ENCODE data around the gene TENM4.

TENM4 gene

DNA sequence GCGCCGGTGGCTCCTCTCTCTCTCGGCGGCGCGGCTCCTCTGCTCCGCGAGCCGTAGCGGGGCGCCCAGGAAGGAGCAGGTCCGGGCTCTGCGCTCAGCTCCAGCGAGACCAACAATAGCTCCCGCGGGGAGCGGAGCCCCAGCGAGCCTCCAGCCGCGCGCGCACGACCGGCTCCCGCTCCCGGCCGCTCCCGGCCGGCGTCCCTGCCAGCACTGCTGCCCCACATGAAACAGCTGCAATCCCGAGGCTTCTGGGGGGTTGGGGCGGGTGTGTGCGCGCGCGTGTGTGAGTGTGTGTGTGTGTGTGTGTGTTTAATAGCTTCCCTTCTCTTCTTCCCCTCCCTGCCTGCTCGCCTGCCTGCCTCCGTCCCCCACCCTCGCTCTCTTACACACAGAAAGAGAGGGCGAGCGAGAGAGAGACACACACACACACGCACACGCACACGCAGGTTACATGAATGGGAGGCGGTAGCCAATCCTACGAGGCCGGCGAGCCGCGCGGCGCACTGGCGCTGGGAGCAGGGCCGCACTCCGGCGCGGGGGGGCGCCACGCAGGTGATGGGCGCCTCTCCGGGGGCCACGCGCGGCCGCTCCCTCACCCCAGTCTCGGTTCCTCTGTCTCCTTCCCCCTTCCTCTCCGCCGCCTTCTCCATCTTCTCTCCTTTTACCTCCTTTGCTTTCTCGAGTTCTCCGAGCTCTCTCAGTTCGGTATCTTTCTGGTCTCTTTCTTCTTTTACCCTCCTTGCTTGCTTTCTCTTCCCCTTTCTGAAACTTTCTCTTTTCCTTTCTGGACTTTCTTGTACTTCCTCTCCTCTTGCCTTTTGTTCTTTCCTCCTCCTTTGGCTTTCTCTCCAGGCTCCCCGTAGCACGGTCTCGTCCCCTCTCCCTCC lies at the start of gene TENM4:
Gene TENM4, minus strand, starts transcription at position 460 of the 890 bp plus-strand sequence. CDS start 371,086 bp downstream, outside the sequence.
- peak; percentile 28 for DNase-seq

DNA sequence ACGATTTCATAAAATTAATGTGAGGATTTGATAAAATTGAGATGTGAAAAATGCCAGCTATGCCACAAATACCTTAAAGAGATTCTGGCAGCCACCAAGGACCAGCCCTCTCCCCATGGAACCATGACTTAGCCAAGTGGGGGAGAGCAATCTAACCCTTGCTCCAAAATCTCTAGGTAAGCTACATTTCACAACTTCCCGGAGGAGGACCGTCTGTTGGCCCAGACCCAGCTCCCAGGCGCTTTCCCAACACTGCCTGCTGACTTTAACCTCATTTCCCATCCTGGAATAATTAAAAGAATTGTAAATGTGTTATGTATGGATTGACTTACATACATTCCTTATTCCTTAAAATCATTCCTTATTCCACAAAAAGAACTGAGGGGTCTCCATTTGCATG lies 47.5 kb upstream of the TENM4 start:
- no peak for DNase-seq

DNA sequence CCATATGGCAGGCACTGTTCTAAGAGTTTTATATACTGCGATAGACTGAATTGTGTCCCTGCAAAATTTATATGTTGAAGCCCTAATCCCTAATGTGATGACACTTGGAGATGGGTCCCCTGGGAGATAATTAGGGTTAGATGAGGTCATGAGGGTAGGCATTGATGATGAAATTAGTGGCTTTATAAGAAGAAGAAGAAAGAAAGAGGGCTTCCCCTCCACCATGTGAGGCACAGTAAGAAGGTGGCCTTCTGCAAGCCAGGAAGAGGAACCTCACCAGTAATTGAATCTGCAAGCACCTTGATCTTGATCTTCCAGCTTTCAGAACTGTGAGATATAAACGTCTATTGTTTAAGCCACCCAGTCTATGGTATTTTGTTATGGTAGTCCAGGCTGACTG lies 46.6 kb upstream of the TENM4 start:
- DNase-seq = no peak

DNA sequence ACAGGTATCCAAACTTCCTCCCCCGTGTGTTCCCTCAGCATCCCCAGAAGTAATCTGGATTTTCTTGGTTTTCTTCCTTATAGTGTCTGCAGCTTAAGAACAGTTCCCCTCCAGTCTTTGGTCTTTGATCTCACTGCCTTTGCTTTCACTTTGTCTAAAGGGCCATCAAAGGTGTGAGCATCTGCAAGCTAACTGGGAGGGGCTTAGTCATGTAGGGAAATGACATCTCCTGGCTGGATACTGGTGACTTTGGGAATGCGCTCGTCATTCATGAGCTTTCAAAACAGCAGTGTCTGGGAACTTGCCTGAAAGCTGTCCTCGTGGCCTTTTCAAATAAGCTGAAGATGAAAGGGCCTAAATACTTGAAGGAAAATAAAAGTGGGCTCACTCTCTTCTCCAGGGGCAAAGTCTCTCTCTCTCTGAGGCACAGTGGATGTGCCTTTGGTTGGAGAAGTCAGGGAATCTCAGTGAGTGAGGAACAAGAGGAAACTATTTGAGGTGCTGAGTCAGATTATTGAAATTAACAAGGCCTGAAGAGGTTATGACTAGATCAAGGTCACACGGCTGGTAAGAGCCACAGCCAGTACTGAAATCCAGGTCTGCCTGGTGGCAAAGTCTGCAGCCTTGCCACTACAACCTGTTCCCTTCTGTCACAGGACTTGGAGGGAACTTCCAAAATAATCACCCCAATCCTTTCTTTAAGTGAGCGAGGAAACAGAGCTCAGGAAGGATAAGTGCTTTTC lies 45.6 kb upstream of the TENM4 start:
- no peak for DNase-seq

DNA sequence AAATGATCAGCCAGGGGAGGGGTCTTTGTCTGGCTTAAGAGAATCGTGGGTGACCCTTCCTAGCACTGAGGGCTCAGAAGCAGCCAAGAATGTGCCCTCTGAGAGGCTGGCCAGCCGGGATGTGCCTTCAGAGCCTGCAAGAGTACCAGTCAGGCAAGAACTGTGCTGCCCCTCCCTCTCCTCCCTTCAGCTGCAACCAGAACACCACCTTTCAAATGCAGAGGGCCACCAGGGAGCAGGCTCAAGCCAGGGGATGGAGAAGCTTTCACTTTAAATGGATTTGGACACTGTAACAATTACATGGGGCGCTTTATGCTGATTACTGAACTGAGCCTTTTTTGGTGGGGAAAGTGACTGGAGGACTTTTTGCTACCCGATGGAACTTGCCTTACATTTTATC lies 44.9 kb upstream of the TENM4 start:
- DNase-seq = no peak

DNA sequence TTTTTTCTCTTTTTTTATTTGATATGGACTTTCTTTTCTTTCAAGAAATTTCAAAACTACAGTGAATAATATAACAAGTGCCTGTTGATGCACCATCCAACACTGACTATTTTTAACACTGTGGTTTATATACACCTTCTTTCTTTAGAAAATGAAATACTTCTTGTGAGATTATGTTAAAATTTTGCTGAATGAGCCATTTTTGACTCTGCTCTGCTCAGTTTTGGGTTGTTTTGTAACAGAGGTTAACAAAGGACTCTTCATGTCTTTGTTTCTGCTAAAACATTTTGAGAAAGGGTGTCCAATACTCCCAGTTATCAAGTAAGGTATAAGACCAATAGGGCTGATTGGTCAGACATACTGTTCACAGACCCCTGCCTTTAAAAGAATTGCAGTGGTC lies 44.0 kb upstream of the TENM4 start:
- no peak for DNase-seq

DNA sequence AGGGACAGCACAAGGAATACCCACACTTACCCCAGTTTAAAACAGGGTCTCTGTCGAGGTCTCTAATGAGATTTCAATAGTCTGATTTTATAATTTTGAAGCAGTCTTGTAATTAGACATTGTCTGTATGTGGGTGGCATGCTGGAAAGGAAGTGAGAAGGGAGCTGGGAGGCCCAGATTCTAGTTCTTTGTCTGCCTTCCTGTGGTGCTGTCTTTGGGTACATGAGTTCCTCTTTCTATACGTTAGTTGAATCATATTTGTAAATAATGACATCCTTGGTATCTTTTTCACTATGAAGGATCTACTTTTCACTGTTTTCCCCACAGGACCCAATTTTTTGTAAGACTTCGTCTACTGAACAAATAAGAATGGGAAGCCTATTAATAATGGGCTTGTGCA lies 42.0 kb upstream of the TENM4 start:
- DNase-seq = no peak

DNA sequence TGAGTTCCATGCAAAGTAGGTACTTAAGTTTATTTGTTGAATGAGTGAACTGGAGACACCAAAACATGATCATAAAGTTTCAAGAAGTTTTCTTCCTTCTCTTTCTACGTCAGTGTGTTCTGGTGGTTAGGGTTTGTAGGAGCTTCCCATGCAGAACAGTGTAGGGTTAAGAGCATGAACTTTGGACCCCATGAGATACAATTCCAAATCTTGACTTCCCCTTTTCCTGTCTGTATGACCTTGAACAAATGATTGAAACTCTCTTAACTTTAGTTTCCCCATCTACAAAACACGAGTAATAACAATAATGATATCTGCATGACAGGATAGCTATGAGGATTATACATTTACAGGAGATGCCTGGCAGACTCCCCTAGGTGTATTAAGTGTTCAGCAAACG lies 41.0 kb upstream of the TENM4 start:
- no peak for DNase-seq

DNA sequence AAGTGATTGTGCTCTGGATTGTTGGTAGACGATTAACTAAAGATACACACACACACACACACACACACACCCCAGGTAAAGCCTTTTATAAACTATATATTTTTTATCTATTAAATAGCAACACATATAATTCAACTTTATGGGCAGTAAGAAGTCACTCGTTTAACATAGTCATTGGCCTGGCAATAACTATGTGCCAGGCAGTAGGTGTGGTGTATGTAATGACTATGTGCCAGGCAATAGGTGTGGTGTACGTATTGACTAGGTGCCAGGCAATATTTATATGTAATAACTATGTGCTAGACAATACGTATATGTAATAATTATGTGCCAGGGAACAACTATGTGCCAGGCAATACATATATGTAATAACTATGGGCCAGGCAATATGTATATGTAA lies 40.0 kb upstream of the TENM4 start:
- DNase-seq = no peak

DNA sequence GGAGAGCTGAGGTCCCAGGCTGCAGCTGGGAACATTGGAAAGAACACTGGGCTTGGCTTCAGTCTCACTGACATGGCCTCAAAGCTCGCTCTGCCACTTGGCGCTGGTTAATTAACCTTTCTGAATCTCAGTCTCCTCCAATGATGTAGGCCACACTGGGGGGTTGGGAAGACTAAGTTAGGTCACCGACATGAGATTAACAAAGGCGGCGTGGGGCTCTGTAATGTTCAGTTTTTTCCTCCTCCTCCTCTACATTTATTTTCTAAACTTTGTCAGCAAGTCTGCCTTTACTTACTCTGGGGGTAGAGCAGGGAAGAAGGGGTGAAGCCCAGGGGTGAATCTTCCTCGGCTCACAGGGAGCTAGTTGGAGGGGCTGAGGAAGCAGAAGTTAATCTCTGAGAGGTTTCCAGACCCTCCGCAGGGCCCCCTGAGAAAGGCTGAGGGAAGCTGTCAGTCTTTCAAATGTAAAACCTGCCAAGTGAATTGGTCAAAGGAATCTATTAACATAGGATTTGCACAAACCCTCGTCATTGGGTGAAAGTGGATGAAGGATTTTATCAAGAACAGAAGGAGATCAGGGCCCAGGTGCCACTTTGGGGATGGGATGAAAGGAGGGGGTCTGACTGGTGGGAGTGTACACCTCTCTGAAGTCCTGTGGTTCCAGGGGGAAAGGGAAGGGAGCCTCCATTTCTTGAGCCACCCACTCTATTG lies 32.1 kb upstream of the TENM4 start:
- DNase-seq = no peak

DNA sequence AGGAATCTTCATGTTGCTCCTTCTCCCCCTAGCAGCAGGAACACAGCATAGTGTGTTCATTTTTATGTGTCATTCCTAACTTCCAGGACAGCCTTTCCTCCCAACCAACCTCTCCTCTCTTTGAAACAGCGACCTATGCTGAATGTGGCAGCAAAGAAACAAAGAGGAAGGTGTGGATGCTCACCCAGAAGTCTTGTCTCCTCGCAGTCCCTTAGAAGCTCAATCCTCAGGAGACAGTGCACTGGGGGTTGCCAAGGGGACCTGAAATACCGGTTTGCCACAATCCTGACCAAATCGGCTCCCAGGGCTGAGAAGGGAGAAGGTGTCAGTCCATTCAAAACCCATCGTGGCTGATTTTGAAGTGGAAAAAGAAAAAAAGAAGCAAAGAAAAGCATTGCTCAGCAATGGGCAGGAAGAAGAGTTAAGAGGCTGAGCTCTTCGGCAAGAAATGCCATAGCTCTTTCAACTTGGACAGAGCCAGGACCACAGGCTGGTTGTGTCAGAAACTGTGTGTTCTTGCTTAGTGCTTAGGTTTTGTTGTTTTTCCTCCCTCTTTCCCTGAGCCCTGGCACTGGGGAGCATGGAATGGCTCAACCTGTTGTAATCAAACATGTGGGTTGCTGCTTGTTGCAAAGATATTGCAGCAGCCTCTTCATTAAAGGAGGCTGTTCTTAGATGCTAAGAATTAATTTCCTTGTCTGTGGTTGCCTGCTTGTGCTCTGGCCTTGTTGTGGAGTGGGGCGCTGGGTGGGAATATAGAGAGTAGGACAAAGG lies 30.4 kb upstream of the TENM4 start:
- DNase-seq = no peak

DNA sequence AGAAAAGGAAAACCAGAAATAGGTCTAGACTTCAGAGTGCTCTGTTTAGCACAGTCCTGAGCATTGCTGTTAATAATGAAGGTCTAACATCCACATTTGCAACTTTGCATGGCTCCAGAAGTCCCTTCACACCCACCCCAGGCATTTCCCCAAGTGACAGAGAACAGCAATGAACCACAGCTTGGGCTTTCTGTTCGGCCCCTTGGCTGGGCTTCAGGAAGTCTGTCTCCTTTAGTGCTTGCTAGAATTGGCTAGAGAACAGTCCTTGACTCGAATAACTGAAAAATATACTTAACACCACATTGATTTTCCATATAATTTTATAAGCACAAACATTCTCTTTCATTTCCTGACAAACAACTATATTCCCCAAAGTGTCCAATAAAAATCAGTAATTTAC lies 29.3 kb upstream of the TENM4 start:
- no peak for DNase-seq

DNA sequence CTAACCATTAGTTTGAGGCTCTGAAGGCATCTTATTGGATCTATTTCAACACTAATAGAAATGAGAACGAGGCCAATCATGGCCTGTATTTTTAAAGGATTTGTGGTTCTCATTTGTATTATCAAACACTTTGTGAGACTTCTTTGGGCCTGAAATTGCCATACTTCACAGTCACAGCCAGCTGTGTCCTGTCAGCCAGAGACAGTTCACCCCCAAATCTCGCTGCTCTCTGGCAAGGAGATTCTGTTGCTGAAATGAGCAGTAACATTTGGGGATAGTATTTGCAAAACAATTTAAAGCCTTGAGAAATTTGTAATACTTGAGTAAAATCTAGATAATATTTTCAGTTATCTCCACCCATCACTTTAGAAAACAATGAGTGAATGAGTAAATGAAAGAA lies 26.9 kb upstream of the TENM4 start:
- DNase-seq = no peak

DNA sequence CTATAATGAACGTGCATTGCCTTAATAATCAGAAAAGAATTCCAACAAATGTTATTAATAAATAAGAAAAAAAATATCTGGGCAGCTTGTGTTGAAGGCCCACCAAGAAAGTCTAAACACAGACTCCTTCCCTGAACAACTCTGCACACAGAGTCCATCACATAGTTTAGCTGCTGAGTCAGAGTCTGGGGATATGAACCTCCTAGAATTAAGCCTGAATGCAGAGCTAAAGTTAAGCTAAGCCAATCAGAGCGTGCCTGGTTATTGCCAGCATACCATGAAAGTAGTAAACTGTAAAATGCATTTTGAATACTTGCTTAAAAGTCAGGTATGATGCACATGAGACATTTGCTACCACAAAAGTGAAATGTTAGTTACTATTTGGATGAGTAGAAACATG lies 25.6 kb upstream of the TENM4 start:
- no peak for DNase-seq

DNA sequence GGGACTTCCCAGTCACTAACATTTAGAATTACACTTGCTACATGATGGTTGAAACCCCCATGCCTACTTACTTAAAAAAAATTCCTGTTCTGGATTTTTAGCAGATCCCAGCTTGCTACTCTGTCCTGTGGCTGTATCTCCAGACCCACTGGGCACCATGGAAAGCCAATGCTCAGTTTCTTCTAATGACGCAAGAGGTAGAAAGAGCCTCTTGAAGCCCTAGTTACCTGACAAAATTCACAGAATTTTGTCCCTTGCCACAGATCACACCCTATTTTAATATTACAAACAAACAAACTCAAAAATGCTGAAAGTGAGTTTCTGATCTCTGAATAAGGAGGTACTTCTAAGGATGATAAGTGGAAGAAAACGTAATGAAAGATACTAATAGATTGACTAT lies 24.3 kb upstream of the TENM4 start:
- no peak for DNase-seq

DNA sequence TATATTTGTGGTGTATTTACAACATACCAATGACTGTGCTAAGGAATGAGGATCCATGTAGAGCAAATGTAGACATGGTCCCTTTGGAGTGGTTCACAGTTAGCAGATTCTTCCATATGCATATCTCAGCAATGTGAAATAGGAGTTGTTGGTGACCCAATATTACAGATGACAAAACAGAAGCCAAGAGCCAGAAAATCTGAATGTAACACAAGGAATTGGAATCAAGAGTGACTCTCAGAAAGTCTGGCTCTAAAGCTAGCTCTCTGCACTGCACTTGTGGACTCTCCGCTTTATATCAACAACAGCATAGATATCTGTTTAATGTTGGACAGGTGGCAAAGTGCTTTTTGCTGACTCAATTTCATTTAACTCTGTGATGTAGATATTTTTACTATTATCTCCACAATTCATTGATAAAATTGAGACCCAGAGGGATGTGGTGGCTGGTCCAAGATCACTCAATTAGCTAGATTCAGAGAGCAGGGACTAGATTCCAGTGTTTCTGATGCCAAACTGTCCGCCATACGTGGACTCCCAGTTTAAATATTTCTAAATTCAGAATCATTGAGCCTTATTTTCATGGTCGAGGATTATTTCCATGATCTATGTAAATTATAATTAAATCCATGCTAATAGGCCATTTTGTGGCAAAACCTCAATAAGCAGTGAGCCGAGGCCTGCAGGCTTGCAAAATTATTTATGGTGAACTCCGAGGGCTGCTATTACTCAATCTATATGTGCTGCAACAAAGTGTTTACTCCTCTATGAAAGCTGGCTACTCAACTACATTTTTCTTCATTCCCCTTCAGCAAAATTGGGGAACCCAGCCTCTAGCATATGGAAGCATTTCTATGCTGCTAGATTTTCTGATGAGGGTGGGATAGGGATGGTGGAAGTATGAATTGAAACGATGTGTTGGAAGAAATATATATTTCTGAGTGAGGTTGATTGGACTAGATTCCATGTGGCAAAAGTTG lies 21.1 kb upstream of the TENM4 start:
- no peak for DNase-seq

DNA sequence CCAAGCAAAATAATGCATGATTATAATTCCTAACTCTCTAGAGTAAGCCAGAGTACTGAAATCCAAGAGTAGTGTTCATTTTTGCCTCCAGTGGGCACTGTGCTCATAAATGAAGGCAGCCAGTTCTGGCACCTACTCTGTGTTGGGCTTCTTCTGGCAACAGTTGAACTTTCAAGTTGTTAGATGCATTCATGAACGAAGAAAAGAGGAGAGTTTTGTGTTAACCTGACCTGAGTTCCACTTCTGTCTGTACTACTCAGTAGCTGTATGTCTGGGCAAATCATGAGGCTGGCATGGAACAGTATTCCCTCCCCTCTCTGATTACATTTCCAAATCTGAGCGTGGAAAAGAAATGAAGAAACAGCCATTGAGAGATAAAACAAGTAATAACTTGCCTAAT lies 20.3 kb upstream of the TENM4 start:
- peak; percentile 47 for DNase-seq

DNA sequence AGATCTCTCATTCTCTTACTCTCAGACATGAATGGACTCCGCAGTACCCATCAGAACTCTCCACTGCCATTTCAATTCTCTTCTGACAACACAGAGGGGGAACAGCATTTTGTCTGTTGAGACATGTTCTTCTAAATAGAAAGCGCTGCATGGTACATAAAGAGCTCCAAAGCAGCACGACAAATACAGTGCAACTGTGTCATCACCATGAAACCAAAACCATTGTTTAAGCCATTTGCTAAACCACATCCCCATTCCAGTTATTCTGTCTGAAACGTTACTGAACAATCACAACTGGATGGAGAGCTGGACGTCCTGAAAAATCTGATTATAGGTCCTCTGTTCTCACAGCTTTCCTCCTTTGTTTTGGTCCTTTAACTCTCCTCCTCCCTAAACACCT lies 17.9 kb upstream of the TENM4 start:
- DNase-seq = no peak

DNA sequence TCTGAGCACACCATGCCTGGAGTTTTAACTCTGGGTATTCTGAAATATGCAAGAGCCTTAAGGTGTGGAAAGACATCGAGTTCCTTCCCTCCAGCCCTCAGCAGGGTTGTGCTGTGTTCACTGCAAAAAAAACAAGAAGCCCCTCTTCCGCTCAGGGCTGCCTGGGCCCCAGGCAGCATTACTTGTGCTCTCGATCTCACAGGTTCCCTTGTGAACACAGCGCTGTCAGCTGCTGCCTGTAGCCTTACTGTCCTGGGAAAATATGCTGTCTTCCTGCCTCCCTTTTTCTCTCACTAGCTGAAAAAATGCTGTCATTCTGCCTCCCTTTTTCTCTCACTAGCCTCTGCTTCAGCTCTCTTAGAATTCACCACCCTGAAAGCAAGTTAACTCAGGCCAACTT lies 15.7 kb upstream of the TENM4 start:
- DNase-seq = no peak

DNA sequence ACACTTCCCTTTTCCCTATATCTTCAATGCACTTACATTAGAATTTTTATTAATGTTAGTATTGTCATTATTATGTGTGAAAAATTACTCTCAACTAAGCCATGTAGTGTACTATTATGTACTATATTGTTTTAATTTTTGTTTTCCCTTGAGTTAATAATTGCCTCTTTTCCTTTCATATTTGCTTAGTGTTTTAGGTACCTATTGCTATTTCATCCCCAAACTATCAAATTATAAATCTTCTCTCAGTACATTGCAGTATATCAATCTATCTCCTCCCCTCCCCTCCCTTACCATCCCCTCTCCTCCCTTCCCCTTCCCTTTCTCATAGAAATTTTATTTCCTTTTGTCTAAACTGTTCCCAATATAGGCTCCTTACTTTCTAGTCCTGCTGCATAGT lies 12.8 kb upstream of the TENM4 start:
- no peak for DNase-seq

DNA sequence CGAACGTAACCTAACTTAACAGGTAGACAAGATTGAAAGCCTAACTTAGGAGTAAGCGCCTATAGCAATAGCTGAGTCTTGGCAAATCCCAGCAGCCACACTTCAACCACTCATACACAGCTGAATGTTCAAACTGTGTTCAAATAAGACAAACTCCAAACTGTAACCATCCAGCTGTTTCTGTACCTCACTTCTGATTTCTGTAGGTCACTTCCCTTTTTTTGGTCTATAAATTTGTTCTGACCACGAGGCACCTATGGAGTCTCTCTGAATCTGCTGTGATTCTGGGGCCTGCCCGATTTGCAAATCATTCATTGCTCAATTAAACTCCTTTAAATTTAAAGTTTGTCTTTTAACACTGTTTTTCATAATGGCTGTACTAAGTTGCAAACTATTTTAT lies 8.2 kb upstream of the TENM4 start:
- no peak for DNase-seq

All from RPMI8226 (cell line).